Activated effector memory CD4-positive, alpha-beta T cell treated with anti-CD3 and anti-CD28 coated beads, Interleukin-2, amount 50 U/mL, for 16 hours (primary cell): ENCODE data around the gene KRT222.
A peak's percentile ranks its signal among the peaks of the same experiment; 100 is the strongest.

ENCODE experiments used
- DNase-seq: peaks from one replicate; pipeline ENCODE4 v3.0.0-alpha.2; 2020

KRT222 gene

DNA sequence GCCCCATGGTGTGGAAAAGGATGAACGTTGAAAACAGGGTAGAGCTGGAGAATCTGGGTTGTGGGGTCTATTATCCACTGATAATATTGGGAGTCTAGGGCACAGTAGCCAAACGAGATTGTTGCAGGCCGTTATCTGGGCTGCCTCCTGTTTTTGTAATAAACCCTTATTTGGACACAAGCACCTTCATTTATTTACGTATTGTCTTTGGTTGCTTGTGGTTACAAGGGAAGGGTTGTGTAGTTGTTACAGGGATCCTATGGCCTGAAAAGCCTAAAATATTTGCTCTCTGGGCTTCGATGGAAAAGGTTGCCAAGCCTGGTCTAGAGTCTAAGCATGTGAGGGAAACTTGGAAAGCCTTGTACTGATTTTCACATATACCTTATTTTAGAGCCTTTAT, 13.0 kb downstream of the KRT222 start:
- no peak for DNase-seq

DNA sequence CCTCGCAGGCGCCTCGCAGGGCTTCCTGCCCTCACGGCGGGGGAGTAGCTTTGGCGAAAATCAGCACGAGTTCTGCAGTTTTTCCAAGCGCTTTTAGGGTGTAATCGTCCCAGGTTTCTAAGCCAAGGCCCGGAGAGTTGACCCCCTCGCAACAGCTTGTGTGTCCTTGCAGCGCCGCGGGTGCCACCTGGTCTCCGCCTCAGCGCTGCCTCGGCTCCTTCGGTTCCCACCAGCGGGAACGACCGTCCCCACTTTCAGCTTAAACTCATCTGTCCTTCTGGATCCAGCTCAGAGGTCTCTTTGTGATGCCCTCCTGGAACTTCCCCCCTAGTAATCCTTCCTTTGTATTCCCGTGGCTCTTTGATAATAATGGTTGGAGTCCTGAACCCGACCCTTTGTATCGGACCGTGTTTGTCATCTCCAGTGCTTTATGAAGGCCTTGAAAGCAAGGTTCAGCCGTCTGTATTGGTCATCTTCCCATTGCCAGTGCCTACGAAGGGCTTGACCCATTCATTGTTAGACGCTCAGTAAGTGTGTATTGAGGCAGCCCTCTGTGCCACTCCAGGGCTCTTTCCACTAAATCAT, 16.5 kb downstream of the KRT222 start:
- no peak for DNase-seq

DNA sequence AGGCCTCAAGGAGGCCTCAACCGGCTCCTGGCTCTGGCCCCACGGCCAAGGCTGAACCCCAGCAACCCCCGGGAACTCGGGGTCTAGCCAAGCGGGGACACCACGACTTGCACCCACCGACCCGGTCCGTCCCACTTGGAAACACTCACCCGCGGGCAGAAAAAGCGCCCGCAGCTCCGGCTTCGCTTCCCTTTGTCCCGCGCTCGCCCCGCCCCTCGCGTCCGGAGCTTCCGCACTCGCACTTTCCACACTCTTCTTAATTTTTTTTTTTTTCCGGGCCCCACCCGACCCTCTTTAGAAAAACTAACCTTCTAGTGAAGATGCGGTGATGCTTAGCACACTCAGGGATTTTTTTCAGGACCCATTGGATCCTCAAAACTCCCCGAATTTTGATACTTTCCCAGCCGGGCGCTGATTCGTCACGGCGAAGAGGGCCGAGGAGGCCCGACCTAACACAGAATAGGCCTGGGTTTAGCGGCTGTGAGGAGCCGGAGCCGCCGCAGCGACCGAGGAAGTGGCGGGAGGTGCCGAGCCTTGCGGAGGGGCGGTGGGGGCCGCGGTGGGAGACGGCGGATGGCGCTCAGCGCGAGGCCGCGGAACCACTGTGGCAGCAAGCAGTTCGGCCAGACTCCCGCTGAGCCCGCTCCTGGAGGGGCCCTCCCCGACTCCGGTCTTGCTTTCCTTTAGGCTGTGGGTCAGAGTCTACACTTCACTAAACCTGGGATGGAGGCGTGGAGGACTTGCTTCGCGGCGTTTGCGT, 17.2 kb downstream of the KRT222 start, which contains the start of gene SMARCE1:
Gene SMARCE1 (minus strand): TSS at position 195 of the 760 bp plus-strand sequence. CDS start 2,016 bp downstream, outside the sequence.
- DNase-seq = peak; percentile 89

DNA sequence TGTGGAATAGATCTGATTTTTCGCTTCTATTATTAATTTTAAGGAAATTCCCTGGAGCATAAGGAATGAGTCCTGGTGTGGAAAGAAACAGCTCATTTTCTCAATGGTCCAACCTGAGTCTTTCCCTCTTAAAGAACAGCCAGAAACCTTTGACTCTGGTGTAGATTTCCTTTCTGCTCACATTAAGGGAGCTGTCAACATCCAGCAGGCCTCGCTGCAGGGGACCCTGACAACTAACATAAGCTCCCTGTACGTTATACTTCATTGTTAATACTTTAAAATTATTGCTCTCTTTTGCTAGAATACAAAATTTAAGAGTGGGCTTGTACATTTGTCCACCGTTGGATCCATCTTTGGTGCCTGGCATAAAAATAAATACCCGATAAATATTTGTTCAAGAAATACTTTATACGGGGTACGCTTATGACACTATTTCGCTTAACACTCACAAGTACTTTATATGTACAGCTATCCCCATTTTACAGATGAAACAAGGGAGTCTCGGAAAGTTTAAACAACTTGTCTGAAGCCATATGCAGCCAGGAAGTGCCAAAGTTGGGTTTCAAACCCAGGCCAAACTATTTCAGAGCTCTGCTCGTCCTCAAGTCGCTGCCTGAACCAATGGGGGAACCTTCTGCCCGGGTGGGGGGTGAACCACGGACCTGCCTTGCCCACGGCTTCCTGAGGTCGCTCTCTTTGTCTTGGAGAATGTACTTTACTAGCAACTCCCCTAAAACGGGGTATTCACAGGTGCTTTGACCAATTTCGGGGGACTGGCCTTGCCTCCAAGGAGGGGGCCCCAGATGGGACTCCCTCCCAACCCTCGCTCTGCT, 18.0 kb downstream of the KRT222 start:
- DNase-seq = no peak

DNA sequence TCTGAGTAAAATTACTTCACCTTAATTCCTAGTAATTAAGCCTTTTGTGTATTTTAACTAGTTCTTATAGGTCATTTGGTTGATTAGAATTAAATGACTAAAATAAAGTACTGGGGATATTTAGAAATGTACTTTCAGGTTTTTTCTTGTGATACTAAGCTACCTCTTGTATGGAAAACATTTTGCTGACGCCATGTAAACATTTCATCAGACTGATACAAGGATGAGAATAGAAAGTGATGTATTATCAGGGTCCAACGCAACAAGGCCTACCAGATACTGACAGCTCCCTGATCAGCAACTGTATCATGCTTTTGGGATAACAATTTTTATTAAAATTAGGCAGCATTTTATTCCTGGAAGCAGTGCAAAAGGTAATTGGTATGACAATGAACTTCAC, 19.0 kb downstream of the KRT222 start:
- no peak for DNase-seq

DNA sequence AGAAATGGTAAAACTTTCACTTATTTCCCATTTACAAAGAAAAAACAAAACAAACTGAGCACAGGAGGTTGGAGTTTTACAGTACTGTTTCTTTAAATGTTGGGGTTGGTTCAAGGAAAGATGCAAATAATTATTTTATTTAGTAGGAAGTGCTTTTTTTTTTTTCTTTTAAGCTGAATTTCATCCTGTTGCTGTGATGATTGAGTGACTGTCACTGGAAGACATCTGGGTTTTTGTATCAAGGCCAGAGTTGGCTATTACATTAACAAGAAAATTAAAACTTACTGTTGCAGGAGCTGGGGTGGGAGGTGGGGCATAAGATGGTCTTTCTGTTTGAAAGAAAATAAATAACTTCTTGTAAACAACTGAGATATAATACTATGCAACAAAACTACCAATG, 19.7 kb downstream of the KRT222 start:
- no peak for DNase-seq

DNA sequence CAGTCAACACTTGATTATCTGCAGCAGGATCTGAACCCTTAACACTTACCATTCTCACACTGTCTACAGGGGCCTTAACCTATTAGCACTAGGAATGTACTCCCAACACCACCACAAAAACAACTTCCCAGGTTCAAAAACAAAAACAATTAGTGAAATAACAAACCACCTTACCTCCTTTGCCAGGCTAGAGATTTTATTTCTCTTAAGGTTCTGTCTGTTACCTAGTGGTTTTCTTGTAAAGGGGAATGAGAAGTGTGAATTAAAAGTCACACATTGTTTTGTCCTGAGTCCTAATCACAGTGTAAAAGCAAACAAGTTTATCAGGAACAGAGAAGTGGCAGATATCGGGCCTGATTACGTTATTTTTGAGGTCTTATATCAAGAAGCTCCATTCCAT, 27.0 kb downstream of the KRT222 start:
- DNase-seq = no peak

DNA sequence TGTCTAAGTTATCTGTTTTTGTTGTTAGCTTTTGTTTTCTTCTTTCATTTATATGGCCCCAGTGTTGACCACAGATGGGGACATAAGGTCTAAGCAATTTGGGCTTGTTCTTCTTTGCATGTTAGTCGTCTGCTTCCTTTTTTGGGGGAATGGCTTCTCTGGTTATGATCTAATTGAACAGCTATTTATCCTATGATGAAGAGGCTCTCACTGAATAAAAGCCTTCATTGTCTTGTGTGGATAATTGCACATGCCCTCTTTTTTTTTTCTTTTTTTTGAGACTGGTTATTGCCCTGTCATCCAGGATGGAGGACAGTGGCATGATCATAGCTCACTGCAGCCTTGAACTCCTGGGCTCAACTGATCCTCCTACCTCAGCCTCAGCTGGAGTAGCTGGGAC, 31.1 kb downstream of the KRT222 start:
- no peak for DNase-seq

DNA sequence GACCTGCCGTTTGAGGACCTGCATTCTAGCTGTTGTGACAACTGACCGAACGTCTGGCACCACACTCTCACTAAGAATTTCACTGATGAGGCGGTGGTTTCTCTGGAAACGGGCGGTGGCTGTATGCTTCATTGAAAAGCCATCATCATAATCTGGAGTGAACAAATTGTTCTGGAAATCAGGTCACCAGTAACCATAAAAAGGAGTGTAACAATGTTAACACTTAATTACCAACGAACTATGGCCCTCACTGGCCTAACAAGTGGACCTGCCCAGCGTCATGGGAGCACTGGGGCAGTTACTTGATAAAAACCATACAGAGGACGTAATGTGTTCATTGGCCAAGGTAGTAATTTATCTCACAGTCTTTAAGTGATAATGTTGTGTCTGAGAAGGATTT, 32.8 kb downstream of the KRT222 start:
- DNase-seq = no peak

DNA sequence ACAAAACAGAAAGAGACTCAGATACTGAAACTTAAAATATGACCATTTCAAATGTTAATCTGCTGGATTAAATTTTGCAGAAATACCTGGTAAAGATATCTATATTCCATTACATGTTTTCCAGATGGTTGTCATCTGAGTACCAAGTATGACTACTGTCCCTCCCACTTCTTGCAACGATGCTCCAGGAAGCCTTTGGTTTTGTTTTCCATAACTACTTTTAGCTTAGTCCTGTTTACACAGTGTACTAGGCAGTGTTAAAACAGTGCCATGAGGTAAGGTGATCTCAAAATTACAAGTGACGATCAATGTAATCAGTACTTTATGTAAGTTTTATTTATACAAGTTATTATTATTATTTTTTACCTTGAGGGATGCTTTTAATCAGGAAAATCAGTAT, 35.1 kb downstream of the KRT222 start:
- DNase-seq = no peak

DNA sequence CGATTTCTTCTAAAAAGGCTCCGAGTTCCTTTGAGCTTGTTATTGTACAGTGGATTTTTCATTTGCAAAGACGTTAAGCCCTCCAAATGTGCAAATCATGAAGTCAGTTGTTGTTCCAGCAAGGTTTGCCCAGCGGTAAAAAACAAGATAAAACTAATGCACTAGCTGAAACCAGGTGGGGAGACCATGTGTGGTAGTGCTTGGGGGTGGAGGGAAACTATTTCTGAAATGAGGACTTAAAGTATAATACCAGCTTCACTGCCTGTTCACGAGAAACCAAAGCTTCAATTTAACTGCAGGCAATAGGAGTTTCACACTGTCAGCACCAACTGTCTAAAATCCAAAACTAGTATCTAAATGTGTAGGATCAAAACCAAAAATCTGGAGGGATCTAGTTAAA, 39.7 kb downstream of the KRT222 start:
- no peak for DNase-seq

DNA sequence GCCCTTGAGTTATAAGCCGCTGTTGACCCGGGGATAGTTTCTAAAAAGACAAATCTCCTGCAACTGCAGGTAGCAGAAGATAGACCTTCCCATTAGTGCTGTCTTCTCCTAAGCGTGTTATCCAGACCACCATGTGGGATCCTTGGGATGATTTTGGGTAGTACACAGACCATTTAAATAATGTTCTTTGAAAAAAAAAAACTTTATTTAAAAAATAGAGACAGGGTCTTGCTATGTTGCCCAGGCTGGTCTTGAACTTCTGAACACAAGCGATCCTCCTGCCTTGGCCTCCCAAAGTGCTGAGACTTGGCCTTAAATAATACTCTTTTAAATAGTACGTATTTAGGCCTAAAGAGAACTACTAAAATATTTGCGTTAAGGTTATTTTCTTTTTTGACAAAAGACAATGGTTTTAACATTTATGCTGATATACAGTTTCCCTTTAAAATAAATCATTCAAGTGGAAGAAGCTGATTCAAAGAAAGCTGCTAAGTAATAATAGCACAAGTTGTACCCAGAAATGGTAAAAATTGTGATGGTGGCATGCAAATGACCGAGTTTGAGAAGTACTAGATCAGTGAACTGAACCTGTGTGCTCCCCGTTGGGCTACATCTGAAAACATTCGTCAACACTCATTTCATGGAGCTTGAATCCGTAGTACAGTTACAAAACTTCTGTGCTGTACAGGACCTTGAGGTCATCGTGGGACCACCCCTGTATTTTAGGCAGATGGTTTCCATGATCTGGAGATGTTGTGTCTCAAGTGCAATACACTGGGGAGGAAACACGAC, 41.4 kb downstream of the KRT222 start:
- no peak for DNase-seq

DNA sequence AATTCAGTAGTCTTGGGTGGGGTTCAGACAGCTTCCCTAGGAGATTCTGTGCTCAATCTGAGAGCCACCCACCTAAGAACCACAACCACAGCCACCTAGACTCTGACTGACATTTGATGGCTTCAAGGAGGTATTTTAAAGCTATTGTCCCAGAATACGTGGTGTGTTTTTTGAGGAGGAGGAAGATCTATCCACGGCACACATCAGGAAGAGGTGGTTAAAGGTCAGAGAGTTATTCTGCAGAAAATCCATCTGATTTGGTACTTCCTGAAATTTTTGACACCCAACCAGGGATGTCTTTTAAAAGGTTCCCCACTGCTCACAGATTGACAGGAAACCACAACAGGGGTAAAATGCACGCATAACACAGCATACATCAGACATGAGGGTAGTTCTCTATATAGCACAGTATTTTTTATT, 42.5 kb downstream of the KRT222 start:
- DNase-seq = no peak

DNA sequence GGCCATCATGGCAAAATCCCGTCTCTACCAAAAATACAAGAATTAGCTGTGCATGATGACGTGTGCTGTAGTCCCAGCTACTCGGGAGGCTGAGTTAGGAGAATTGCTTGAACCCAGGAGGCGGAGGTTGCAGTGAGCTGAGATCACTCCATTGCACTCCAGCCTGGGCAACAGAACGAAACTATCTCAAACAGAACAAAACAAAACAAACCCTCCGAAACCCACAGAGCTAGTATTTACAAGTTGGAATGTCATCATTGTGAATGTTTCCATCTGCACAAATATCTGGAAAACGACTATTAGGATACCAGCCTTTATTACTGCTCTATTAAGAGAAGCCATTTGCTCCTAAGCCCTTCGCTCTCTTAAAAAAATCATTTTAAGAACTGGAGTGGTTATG, 43.4 kb downstream of the KRT222 start:
- DNase-seq = no peak

DNA sequence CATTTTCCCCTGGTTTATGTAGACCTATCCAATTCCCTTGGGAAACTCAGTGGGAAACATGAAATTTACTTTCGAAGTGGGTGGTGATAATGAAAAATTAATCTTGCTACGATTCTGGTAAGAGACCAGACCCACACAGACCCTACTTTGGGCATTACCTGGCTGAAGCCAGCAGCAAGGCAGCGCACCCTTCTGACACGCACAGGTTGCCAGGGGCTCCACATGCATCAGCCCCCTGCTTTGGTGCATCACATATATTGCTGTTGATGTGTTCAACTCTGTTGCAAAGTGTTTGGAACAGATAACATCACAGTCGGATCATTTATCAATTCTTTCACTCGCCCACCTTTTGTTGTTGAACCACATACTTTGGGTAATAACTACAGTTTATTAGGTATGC, 44.0 kb downstream of the KRT222 start:
- DNase-seq = no peak

DNA sequence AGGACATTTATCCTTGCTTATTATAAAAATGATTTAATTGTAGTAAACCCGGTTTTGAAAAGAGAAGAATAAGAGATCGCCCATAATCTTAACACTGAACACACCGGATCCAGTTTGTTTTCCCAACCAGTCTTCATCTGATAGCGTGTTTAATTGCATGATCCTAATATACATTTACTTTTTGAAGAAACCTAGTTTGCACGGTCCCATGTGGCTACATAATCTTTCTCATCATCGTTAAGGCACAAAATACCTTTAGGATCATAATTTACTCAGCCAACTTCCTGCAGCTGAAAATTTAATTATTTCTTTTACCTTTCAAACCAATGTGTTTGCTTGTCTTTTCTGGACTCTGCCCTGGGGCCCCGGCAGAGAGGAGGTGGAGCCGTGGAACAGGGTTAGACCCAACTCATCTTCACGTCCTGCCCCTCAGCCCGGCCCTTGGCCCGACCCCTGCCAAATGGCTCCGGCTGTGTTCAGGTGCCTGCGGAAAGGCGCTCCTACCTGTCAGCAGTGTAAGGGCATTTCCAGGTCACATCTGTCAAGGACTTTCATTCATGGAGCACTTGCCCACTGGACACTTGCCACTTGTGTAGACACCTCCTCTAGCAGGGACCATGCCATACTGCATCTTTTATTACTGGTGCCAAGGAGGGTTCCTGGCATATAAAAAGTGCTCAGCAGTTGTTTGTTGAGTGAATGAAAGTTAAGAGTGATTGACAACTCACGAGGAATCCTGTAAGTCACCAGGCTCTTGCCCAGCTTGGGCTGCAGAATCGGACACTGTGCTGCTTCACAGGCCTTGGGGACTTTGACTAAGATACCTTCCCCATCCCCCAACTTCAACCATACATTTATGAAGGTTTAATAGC, 46.0 kb downstream of the KRT222 start:
- DNase-seq = no peak

DNA sequence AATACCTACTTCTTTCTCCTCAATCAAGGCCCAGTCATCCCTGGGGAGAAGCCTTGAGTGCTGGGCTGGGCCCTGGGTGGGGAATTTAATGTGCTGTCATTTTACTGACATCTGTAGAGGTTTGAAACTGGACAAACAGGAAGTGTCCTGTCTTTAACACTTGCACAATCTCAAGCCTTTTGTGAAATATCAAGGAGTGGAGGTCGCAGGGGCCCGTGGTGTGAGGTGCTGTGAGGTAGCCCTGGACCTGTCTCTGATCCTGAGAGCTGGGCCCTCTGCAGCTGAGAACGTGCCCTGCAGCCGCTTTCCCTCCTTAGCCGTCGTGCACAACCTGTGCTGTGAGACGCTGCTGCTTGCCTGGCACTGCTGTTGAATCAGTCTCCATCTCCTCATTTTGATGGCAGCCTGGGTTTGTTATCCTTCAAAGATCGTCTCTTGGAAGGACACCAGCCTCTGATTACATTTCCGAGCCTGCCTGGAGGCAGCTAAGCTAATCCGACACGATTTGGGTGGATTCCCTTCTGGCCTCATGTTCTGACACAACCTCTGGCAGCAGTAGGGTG, 47.2 kb downstream of the KRT222 start:
- no peak for DNase-seq

DNA sequence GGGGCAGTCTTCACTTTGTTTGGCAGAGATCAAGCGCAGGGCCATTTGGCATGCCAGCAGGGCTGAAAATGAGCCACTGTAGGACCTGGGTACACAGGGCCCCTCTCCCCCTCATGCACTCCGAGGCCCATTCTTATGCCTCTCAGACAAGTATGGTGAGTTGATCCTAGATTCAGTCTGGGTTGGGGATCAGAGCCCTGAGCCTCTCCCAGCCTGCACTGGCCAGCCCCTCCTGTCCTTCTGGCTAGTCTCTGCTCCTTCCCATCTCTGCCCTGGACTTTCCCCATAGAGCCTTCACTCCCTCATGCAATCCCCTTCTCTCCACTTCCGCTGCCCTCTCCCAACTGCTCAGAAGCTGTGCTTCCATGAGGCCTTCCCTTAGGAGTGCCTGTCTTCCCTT, 48.4 kb downstream of the KRT222 start:
- no peak for DNase-seq

DNA sequence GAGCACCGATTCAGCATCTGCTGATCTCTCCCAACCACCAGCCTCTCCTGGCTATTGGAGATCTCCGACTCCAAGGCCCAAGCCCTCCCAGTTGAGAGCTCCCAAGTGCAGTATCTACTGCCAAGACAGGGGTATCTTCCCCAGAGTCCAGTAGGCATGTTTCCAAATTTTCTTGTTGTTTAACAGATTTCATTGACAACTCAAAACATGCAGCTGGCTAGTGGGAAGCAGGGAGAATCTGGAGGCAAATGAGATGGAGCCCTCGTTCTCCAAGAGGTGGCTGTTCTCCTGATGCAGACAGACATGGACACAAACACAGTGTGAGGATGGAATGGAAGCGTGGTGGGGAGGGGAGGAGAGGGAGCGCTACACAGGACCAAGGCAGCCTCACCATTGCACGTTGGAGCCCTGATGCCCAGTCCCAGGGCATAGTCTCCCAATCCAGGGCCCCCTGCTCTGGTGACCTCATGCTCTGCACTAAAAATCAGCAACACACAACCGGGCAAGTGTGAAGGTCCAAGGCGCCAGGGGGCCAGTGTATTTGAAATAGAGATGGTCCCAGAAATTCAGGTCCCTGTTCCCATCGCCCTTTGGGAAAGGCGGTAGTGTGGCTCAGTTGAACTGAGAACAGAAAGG, 49.0 kb downstream of the KRT222 start:
- DNase-seq = no peak

DNA sequence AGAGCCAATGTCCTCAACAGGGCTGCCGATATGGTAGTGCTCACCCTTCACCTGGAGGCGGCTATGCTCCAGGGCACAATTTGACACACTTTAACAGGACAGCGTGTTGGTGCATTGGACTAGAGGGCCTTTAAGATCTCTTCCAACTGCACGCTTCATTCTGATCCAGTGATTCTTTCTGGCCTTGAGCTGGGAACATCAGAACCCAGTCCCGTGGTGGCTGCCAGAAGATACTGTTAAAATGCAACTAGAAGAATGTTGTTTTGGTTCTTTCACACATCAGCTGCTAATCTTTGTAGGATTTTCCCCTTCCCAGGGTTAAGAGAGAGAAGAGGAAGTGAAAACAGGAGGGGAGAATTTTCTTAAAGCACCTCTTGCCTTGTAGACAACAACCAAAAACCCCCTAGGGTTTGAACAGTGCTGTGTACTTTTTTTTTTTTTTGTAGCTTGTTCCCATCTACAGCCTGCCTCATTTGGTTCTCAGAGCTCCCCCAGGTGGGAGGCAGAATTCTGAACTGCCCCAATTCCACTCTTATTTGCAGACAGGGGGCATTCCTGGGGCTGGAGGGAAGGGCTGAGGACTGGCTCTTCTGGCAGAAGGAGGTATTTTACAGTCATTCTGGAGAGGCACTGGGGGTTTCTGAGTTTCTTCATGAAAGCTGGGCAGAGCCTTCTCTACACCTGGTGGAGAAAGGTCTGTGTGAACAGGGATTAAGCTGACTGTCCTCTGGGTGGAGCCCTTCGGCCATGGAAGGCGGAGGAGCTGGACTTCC, 49.7 kb downstream of the KRT222 start:
- DNase-seq = peak; percentile 74
